ENCODE data around the gene MYO1B. TPM values are rescaled to one million over a fixed set of nuclear protein-coding genes. Genes with fewer than 3 reads are reported as not detected.

Gene MYO1B
- total and polyA plus RNA-seq, 5 donors = 6.0 to 16.3 (median 11.9) TPM

- 96% methylated on average over 7 of the region's 7 CpGs for WGBS
- intact Hi-C loops (cut with DNase I) = no loop called here
- no peaks in the 10 kb centered on the region for H3K9me3 ChIP-seq (ENCODE audit: control insufficient read depth, low read length)
- no peak for DNase-seq
- no peak overlapping the region for H3K27ac ChIP-seq (ENCODE audit: low read length)
- no peaks in the 10 kb centered on the region for H3K4me1 ChIP-seq (ENCODE audit: control insufficient read depth, insufficient read depth, low read length)
- no peaks in the 10 kb centered on the region for H3K27me3 ChIP-seq (ENCODE audit: control insufficient read depth, insufficient read depth)
- ATAC-seq = no peak
- no peak overlapping the region for H3K4me3 ChIP-seq (ENCODE audit: low read length)
Measured at GRCh38 chr2:191280290-191280689, 35.1 kb downstream of the MYO1B start.

- no peaks in the 10 kb centered on the region for H3K4me1 ChIP-seq (ENCODE audit: control insufficient read depth, insufficient read depth, low read length)
- no peak overlapping the region for H3K4me3 ChIP-seq (ENCODE audit: low read length)
- H3K9me3 ChIP-seq (ENCODE audit: control insufficient read depth, low read length) = no peaks in the 10 kb centered on the region
- WGBS = 89% methylated on average over 13 of the region's 13 CpGs
- no peak for ATAC-seq
- peak in 1 of 3 donors; percentile 48 for DNase-seq
- H3K27ac ChIP-seq (ENCODE audit: low read length) = no peak overlapping the region
- intact Hi-C loops (cut with DNase I) = no loop called here
- H3K27me3 ChIP-seq (ENCODE audit: control insufficient read depth, insufficient read depth) = no peaks in the 10 kb centered on the region
Measured at GRCh38 chr2:191280834-191281756, 35.9 kb downstream of the MYO1B start.

DNA sequence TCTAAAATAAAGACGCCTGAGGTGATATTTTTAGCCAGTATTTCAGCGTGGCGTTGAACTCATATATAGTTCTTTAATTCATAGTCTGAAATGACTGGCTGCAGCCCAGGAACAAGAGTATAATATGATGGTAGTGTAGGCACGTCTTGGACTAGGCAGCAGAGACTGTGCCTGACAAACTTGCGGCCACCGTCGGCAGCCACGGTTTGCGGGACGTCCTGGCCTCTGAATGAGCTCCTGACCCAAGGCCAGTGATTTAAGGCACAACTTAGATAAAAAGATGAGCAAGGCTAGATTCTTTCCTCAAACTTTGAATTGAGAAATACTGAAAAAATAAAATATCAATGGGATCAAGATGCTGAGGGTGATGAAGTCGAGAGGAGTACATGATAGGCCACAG lies 40.0 kb downstream of the MYO1B start:
- H3K27ac ChIP-seq (ENCODE audit: low read length) = no peak overlapping the region
- no peaks in the 10 kb centered on the region for H3K27me3 ChIP-seq (ENCODE audit: control insufficient read depth, insufficient read depth)
- 81% methylated on average over 11 of the region's 11 CpGs for WGBS
- no peaks in the 10 kb centered on the region for H3K4me1 ChIP-seq (ENCODE audit: control insufficient read depth, insufficient read depth, low read length)
- ATAC-seq (no peak), DNase-seq (no peak)
- H3K9me3 ChIP-seq (ENCODE audit: control insufficient read depth, low read length) = no peaks in the 10 kb centered on the region
- no peak overlapping the region for H3K4me3 ChIP-seq (ENCODE audit: low read length)
- intact Hi-C loops (cut with DNase I) = no loop called here

DNA sequence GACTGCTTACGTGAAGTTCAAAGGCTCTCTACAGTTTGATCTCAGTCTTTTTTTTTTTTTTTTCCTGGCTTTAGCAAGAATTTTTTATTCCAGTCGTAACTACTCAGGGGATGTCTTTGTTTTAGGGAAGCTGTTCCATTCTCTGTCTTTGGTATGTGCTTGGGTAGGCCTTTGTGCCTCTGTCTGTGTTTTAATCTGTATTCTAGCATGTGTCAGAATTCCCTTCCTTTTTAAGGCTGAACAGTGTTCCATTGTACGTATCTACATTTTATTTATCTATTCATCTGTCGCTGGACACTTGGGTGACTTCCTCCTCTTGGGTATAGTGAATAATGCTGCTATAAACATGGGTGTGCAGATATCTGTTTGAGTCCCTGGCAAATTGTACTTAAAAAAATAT lies 42.6 kb downstream of the MYO1B start:
- DNase-seq (no peak), ATAC-seq (no peak)
- WGBS = 60% methylated on average over 4 of the region's 4 CpGs
- no peaks in the 10 kb centered on the region for H3K9me3 ChIP-seq (ENCODE audit: control insufficient read depth, low read length)
- intact Hi-C loops (cut with DNase I) = no loop called here
- peaks cover 2% of the 10 kb centered on the region for H3K4me1 ChIP-seq (ENCODE audit: control insufficient read depth, insufficient read depth, low read length)
- no peaks in the 10 kb centered on the region for H3K27me3 ChIP-seq (ENCODE audit: control insufficient read depth, insufficient read depth)
- H3K4me3 ChIP-seq (ENCODE audit: low read length) = no peak overlapping the region
- H3K27ac ChIP-seq (ENCODE audit: low read length) = no peak overlapping the region

GRCh38 chr2:191289049-191289448 lies 43.8 kb downstream of the MYO1B start:
- Histone ChIP-seq H3K27ac (ENCODE audit: low read length) (no peak overlapping the region), H3K4me3 (ENCODE audit: low read length) (no peak overlapping the region), H3K4me1 (ENCODE audit: control insufficient read depth, insufficient read depth, low read length) (peaks cover 2% of the 10 kb centered on the region), H3K27me3 (ENCODE audit: control insufficient read depth, insufficient read depth) (no peaks in the 10 kb centered on the region), H3K9me3 (ENCODE audit: control insufficient read depth, low read length) (no peaks in the 10 kb centered on the region)
- intact Hi-C loops (cut with DNase I) = no loop called here
- WGBS = 71% methylated on average over 7 of the region's 7 CpGs
- ATAC-seq (no peak), DNase-seq (no peak)

DNA sequence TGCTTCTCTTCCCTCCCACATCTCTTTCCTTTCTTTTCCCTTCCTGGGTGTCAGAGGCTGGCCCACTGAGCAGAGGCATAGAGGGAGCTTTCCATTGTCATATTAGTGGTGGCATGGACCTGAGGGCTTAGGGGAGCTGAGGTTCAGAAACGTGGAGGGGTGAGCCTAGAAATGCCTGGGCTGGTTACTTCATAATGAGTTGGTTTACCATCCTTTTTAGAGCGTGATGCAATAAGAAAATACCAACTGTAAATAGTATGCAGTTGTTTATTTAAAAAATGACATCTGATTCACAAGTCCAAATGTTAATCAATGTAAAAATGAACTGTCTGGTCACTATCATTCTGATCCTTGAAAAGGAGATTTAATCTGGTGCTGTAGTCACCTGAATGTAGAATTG lies 46.3 kb downstream of the MYO1B start:
- peaks cover 2% of the 10 kb centered on the region for H3K4me1 ChIP-seq (ENCODE audit: control insufficient read depth, insufficient read depth, low read length)
- no peaks in the 10 kb centered on the region for H3K27me3 ChIP-seq (ENCODE audit: control insufficient read depth, insufficient read depth)
- 77% methylated on average over 2 of the region's 2 CpGs for WGBS
- no peak overlapping the region for H3K27ac ChIP-seq (ENCODE audit: low read length)
- H3K4me3 ChIP-seq (ENCODE audit: low read length) = no peak overlapping the region
- no peak for ATAC-seq
- H3K9me3 ChIP-seq (ENCODE audit: control insufficient read depth, low read length) = no peaks in the 10 kb centered on the region
- DNase-seq = no peak
- intact Hi-C loops (cut with DNase I) = no loop called here

GRCh38 chr2:191292869-191293268 lies 47.7 kb downstream of the MYO1B start:
- H3K4me1 ChIP-seq (ENCODE audit: control insufficient read depth, insufficient read depth, low read length) = peaks cover 5% of the 10 kb centered on the region
- intact Hi-C loops (cut with DNase I) = no loop called here
- H3K4me3 ChIP-seq (ENCODE audit: low read length) = no peak overlapping the region
- no peaks in the 10 kb centered on the region for H3K27me3 ChIP-seq (ENCODE audit: control insufficient read depth, insufficient read depth)
- DNase-seq (no peak), ATAC-seq (no peak)
- no peaks in the 10 kb centered on the region for H3K9me3 ChIP-seq (ENCODE audit: control insufficient read depth, low read length)
- no peak overlapping the region for H3K27ac ChIP-seq (ENCODE audit: low read length)

- WGBS = 46% methylated on average over 3 of the region's 3 CpGs
- no peaks in the 10 kb centered on the region for H3K27me3 ChIP-seq (ENCODE audit: control insufficient read depth, insufficient read depth)
- H3K9me3 ChIP-seq (ENCODE audit: control insufficient read depth, low read length) = no peaks in the 10 kb centered on the region
- H3K4me1 ChIP-seq (ENCODE audit: control insufficient read depth, insufficient read depth, low read length) = peaks cover 5% of the 10 kb centered on the region
- DNase-seq (no peak), ATAC-seq (no peak)
- no peak overlapping the region for H3K4me3 ChIP-seq (ENCODE audit: low read length)
- intact Hi-C loops (cut with DNase I) = no loop called here
- no peak overlapping the region for H3K27ac ChIP-seq (ENCODE audit: low read length)
Measured at GRCh38 chr2:191295088-191295487, 49.9 kb downstream of the MYO1B start.

DNA sequence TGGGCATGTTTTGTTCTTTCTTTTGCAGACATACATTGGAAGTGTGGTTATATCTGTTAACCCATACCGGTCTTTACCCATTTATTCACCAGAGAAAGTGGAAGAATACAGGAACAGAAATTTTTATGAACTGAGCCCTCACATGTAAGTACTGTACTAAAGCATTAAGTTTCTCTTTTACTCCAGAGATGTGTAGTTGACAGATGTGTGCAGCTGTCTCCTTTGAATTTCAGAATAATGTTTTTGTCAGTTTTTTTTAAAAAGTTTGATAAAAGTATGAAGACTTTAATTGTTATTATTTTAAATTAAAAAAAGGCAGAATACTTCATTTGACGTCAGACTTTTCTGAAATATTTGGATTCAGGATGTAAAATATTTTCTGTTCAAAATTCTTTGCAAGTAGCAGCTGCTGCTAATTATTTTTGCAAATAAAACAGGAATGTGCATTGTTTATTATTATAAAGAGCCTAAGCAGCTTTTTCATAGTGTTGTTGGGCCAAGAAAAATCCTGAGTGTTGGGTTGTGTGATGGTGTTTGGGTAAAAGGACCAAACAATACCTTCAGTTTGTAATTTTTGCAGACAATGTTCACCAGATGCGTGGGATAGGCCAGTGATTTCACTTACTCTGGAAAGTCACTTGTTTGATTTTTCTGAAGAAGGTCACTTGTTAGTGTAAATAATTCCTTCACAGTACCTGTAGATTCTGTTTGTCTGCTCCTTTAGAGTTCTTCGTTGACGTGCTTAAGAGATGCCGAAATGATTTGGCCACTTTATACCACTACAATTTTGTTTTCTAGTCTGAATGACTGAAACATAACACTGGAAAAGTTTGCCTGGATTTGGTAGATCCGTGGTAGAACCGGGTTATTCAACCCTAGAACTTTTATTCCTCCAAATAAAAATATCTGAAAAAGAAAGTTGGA lies 51.1 kb downstream of the MYO1B start:
- ATAC-seq (no peak), DNase-seq (no peak)
- no peak overlapping the region for H3K27ac ChIP-seq (ENCODE audit: low read length)
- intact Hi-C loops (cut with DNase I) = no loop called here
- peaks cover 4% of the 10 kb centered on the region for H3K4me1 ChIP-seq (ENCODE audit: control insufficient read depth, insufficient read depth, low read length)
- 71% methylated on average over 8 of the region's 8 CpGs for WGBS
- no peak overlapping the region for H3K4me3 ChIP-seq (ENCODE audit: low read length)
- H3K27me3 ChIP-seq (ENCODE audit: control insufficient read depth, insufficient read depth) = no peaks in the 10 kb centered on the region
- no peaks in the 10 kb centered on the region for H3K9me3 ChIP-seq (ENCODE audit: control insufficient read depth, low read length)

- H3K9me3 ChIP-seq (ENCODE audit: control insufficient read depth, low read length) = no peaks in the 10 kb centered on the region
- peaks cover 3% of the 10 kb centered on the region for H3K4me1 ChIP-seq (ENCODE audit: control insufficient read depth, insufficient read depth, low read length)
- H3K27me3 ChIP-seq (ENCODE audit: control insufficient read depth, insufficient read depth) = no peaks in the 10 kb centered on the region
- WGBS = 45% methylated on average over 5 of the region's 5 CpGs
- intact Hi-C loops (cut with DNase I) = no loop called here
- DNase-seq (no peak), ATAC-seq (no peak)
- H3K4me3 ChIP-seq (ENCODE audit: low read length) = no peak overlapping the region
- no peak overlapping the region for H3K27ac ChIP-seq (ENCODE audit: low read length)
Measured at GRCh38 chr2:191297033-191297432, 51.8 kb downstream of the MYO1B start.

- peaks cover 3% of the 10 kb centered on the region for H3K4me1 ChIP-seq (ENCODE audit: control insufficient read depth, insufficient read depth, low read length)
- H3K4me3 ChIP-seq (ENCODE audit: low read length) = no peak overlapping the region
- no peaks in the 10 kb centered on the region for H3K27me3 ChIP-seq (ENCODE audit: control insufficient read depth, insufficient read depth)
- no peaks in the 10 kb centered on the region for H3K9me3 ChIP-seq (ENCODE audit: control insufficient read depth, low read length)
- no peak for DNase-seq
- WGBS = 65% methylated on average over 2 of the region's 2 CpGs
- ATAC-seq = no peak
- H3K27ac ChIP-seq (ENCODE audit: low read length) = no peak overlapping the region
- intact Hi-C loops (cut with DNase I) = no loop called here
Measured at GRCh38 chr2:191298306-191298705, 53.1 kb downstream of the MYO1B start.
